Inflammatory macrophage treated with lipopolysaccharide for 4 hours (primary cell): Measurements from ENCODE around the gene HBP1.
"Not testable (repeated sequence)": the region's sequence is repeated elsewhere in the genome, so short reads cannot be mapped to it uniquely, and the experiment has no call there.

Experiments used
- DNase-seq: peaks from one replicate; pipeline ENCODE4 v3.0.0-alpha.2; 2020

HBP1 gene

GRCh38 chr7:107186240-107186639 is 17.4 kb downstream of the HBP1 start:
- no peak for DNase-seq

- no peak for DNase-seq
Measured at GRCh38 chr7:107187774-107188173, 19.0 kb downstream of the HBP1 start.

- DNase-seq, result no peak
Measured at GRCh38 chr7:107190090-107190489, 21.3 kb downstream of the HBP1 start.

GRCh38 chr7:107194052-107194451 is 25.2 kb downstream of the HBP1 start:
- no peak for DNase-seq

GRCh38 chr7:107196834-107197610 is 28.2 kb downstream of the HBP1 start:
- no peak for DNase-seq

GRCh38 chr7:107201795-107202450 is 33.1 kb downstream of the HBP1 start:
- no peak for DNase-seq

GRCh38 chr7:107203607-107204006 is 34.8 kb downstream of the HBP1 start:
- no peak for DNase-seq

- DNase-seq, result no peak
Measured at GRCh38 chr7:107206136-107206535, 37.3 kb downstream of the HBP1 start.

GRCh38 chr7:107206706-107207105 is 37.9 kb downstream of the HBP1 start:
- DNase-seq, result no peak

- no peak for DNase-seq
Measured at GRCh38 chr7:107207459-107207858, 38.7 kb downstream of the HBP1 start.

- peak; percentile 11 for DNase-seq
Measured at GRCh38 chr7:107208024-107208521, 39.3 kb downstream of the HBP1 start.

GRCh38 chr7:107208563-107208962 is 39.8 kb downstream of the HBP1 start:
- no peak for DNase-seq

- no peak for DNase-seq
Measured at GRCh38 chr7:107209565-107209964, 40.8 kb downstream of the HBP1 start.

GRCh38 chr7:107210400-107210799 is 41.6 kb downstream of the HBP1 start:
- DNase-seq, result no peak

- DNase-seq, result peak; percentile 75
Measured at GRCh38 chr7:107212725-107213124, 43.9 kb downstream of the HBP1 start.

- DNase-seq, result no peak
Measured at GRCh38 chr7:107213193-107213788, 44.5 kb downstream of the HBP1 start.

- DNase-seq, result no peak
Measured at GRCh38 chr7:107213945-107214344, 45.1 kb downstream of the HBP1 start.

- no peak for DNase-seq
Measured at GRCh38 chr7:107219563-107220244, 50.9 kb downstream of the HBP1 start.

GRCh38 chr7:107220356-107220755 is 51.6 kb downstream of the HBP1 start:
- DNase-seq, result no peak

- DNase-seq, result not testable (repeated sequence)
Measured at GRCh38 chr7:107220806-107221205, 52.0 kb downstream of the HBP1 start.

GRCh38 chr7:107224374-107225223 is 55.8 kb downstream of the HBP1 start:
- DNase-seq, result no peak

GRCh38 chr7:107228291-107228690 is 59.5 kb downstream of the HBP1 start:
- no peak for DNase-seq
